AG08396 (cell line): ENCODE results near the gene ISOC2.

Experiments used
- DNase-seq: peaks from one replicate; pipeline ENCODE4 v3.0.0; 2012; ENCODE audit warnings: low spot score, mixed read lengths

The ISOC2 gene

GRCh38 chr19:55489711-55490477, 28.5 kb upstream of the ISOC2 start:
- no peak for DNase-seq

- DNase-seq: peak; percentile 72
These were observed 27.7 kb upstream of the ISOC2 start for GRCh38 chr19:55488986-55489710.

- peak; percentile 78 for DNase-seq
These were observed 26.7 kb upstream of the ISOC2 start, which contains the start of gene SSC5D for GRCh38 chr19:55487924-55488687. SSC5D (plus strand) TSS chr19:55488436; CDS start chr19:55488590, 154 bp downstream.

GRCh38 chr19:55486971-55487923, 25.8 kb upstream of the ISOC2 start:
- peak; percentile 94 for DNase-seq

GRCh38 chr19:55486043-55486970, 24.9 kb upstream of the ISOC2 start:
- peak; percentile 78 for DNase-seq

GRCh38 chr19:55485439-55486011, 24.1 kb upstream of the ISOC2 start:
- DNase-seq: no peak

GRCh38 chr19:55484593-55485438, 23.4 kb upstream of the ISOC2 start, which contains the start of gene NAT14:
NAT14 (plus strand) TSS chr19:55485188; CDS start chr19:55485709, 521 bp downstream.
- peak; percentile 93 for DNase-seq

GRCh38 chr19:55483706-55484592, 22.5 kb upstream of the ISOC2 start:
- DNase-seq: no peak

GRCh38 chr19:55482967-55483705, 21.7 kb upstream of the ISOC2 start:
- DNase-seq: no peak

GRCh38 chr19:55482156-55482961, 20.9 kb upstream of the ISOC2 start:
- no peak for DNase-seq

- DNase-seq: no peak
These were observed 20.3 kb upstream of the ISOC2 start for GRCh38 chr19:55481794-55482155.

- no peak for DNase-seq
These were observed 19.8 kb upstream of the ISOC2 start for GRCh38 chr19:55481148-55481793.

GRCh38 chr19:55479451-55480230, 18.2 kb upstream of the ISOC2 start:
- no peak for DNase-seq

- no peak for DNase-seq
These were observed 17.6 kb upstream of the ISOC2 start for GRCh38 chr19:55479045-55479444.

GRCh38 chr19:55478364-55478763, 16.9 kb upstream of the ISOC2 start:
- DNase-seq: no peak
